Activated naive CD8-positive, alpha-beta T cell treated with anti-CD3 and anti-CD28 coated beads, Interleukin-2, amount 50 U/mL, for 16 hours (primary cell): ENCODE results near the gene CRYZL1.

Experiments used
- DNase-seq: peaks from one replicate; pipeline ENCODE4 v3.0.0-alpha.2; 2020; ENCODE audit warnings: low read depth, low spot score

The CRYZL1 gene

DNA sequence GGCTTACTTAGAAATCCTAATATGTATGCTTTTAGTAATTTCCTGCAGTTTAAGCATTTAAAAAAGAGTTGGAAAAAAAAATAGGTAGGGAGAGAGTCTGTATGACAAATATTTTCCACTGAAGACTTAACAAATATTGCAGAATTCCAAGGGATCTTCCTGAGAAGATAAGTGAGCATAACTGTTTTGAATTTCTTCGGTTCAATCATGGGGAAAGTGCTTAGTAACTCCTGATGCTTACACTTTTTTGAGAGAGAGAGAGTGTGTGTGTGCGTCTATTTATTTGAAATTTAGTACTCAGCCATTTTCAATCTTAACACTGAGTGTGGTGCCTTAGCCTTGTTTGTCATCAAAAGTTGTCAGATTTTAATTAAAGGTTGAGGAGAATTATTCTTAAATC, 80.2 kb downstream of the CRYZL1 start:
- DNase-seq, result no peak

- DNase-seq, result no peak
Measured at GRCh38 chr21:33560965-33561364, 80.6 kb downstream of the CRYZL1 start.

DNA sequence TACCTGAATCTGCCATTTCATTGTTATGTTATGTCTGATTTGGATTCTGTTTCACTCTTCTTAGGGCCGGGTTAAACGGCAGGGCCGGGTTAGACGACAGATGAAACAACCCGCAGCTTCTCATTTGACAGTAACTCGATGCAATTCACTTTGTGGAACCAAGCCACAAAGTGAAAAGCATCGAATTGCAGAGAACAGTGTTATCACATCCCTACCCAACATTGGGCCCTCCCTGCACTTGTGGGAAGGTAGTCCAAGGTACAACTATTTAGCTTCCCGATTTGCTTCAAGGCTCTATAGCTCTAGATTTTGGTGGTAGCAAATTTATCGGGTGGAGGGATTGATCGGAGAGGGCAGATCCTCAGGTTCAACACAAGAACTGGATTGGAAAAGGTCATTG, 81.7 kb downstream of the CRYZL1 start:
- DNase-seq, result no peak

DNA sequence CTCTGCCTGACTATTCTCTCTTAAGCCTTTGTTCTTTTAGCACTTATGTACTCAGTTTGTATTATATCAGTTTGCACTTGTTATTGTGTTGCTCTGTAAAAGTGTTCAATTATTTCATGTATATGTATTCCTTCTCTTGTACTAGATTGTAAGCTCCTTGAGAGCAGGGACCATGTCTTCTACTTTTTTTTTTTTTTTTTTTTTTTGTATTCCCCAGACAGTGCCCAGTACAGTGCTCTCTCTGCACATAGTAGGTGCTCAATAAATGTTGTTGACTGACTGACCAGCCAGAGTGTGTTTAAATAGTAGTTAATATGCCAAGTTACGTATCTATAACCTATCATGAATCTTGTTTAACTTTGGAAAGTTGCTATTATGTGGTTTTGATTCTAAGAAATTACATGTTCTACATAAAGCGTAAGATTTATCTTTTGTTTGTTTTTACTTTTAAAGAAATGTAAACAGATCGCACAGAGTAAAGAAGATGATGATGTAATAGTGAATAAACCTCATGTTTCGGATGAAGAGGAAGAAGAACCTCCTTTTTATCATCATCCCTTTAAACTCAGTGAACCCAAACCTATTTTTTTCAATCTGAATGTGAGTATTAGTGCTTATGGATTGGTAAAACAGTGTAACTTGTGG, 82.6 kb downstream of the CRYZL1 start:
- DNase-seq, result no peak

- no peak for DNase-seq
Measured at GRCh38 chr21:33557447-33557846, 84.1 kb downstream of the CRYZL1 start.

- no peak for DNase-seq
Measured at GRCh38 chr21:33554982-33555344, 86.6 kb downstream of the CRYZL1 start.

DNA sequence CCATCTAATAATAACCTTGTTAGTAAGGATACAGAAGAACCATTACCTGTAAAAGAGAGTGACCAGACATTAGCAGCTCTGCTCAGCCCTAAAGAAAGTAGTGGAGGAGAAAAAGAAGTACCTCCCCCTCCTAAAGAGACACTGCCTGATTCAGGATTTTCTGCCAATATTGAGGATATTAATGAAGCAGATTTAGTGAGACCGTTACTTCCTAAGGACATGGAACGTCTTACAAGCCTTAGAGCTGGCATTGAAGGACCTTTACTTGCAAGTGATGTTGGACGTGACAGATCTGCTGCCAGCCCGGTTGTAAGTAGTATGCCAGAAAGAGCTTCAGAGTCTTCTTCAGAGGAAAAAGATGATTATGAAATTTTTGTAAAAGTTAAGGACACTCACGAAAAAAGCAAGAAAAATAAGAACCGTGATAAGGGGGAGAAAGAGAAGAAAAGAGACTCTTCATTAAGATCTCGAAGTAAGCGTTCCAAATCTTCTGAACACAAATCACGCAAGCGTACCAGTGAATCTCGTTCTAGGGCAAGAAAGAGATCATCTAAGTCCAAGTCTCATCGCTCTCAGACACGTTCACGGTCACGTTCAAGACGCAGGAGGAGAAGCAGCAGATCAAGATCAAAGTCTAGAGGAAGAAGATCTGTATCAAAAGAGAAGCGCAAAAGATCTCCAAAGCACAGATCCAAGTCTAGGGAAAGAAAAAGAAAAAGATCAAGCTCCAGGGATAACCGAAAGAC, 87.1 kb downstream of the CRYZL1 start:
- no peak for DNase-seq

- no peak for DNase-seq
Measured at GRCh38 chr21:33552999-33553598, 88.4 kb downstream of the CRYZL1 start.

DNA sequence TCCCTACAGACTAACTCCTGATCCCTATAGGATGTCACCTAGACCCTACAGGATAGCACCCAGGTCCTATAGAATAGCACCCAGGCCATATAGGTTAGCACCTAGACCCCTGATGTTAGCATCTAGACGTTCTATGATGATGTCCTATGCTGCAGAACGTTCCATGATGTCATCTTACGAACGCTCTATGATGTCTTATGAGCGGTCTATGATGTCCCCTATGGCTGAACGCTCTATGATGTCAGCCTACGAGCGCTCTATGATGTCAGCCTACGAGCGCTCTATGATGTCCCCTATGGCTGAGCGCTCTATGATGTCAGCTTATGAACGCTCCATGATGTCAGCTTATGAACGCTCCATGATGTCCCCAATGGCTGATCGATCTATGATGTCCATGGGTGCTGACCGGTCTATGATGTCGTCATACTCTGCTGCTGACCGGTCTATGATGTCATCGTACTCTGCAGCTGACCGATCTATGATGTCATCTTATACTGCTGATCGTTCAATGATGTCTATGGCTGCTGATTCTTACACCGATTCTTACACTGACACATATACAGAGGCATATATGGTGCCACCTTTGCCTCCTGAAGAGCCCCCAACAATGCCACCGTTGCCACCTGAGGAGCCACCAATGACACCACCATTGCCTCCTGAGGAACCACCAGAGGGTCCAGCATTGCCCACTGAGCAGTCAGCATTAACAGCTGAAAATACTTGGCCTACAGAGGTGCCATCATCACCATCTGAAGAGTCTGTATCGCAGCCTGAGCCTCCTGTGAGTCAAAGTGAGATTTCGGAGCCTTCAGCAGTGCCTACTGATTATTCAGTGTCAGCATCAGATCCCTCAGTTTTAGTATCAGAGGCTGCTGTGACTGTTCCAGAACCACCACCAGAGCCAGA, 89.2 kb downstream of the CRYZL1 start:
- DNase-seq, result no peak

DNA sequence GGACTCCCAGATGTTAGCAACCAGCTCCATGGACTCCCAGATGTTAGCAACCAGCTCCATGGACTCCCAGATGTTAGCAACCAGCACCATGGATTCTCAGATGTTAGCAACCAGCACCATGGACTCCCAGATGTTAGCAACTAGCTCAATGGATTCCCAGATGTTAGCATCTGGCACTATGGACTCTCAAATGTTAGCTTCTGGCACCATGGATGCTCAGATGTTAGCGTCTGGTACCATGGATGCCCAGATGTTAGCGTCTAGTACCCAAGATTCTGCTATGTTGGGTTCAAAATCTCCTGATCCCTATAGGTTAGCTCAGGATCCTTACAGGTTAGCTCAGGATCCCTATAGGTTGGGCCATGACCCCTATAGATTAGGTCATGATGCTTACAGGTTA, 89.9 kb downstream of the CRYZL1 start:
- no peak for DNase-seq

- DNase-seq, result no peak
Measured at GRCh38 chr21:33550772-33551660, 90.5 kb downstream of the CRYZL1 start.

DNA sequence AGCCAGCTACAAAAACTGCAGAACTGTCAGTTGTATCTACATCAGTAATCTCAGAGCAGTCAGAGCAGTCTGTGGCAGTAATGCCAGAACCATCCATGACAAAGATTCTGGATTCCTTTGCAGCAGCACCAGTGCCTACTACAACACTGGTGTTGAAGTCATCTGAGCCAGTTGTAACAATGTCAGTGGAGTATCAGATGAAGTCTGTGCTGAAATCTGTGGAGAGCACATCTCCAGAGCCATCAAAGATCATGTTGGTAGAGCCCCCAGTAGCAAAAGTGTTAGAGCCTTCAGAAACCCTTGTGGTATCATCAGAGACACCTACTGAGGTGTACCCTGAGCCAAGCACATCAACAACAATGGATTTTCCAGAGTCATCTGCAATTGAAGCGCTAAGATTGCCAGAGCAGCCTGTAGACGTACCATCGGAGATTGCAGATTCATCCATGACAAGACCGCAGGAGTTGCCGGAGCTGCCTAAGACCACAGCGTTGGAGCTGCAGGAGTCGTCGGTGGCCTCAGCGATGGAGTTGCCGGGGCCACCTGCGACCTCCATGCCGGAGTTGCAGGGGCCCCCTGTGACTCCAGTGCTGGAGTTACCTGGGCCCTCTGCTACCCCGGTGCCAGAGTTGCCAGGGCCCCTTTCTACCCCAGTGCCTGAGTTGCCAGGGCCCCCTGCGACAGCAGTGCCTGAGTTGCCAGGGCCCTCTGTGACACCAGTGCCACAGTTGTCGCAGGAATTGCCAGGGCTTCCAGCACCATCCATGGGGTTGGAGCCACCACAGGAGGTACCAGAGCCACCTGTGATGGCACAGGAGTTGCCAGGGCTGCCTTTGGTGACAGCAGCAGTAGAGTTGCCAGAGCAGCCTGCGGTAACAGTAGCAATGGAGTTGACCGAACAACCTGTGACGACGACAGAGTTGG, 91.4 kb downstream of the CRYZL1 start:
- no peak for DNase-seq

- DNase-seq, result no peak
Measured at GRCh38 chr21:33546086-33546485, 95.5 kb downstream of the CRYZL1 start.

DNA sequence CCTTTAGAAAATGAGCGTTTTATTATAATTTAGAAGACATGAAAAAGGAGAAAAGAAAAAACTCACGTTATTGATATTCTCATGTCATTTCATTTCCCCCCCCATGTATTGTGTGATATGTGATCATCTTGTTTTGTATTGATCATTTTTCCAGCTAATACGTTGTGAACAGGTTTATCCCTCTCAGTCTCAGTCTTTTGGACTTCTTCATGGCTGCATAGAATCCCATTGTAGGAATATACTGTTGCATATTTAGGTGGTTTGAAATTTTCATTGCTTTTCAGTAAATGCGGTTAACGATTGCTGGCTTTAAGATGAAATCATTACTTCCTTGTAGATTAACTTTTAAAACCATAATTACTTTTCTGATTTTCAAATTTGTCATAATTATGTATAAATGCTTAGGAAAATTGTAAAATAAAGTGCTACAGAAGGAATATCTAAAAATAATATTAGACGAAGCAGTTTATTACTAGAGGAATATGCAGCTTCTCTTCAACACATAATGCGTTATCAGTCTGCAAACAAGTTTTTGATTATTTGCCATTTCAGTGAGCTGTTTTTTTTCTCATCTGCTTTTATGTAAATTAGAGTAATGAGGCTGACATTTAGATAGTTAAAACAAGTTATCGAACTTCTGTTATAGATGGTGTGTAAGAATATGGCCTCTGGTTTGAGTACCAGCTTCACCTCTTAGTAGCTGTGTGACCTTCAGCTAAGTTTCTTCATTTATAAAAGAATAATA, 96.9 kb downstream of the CRYZL1 start:
- DNase-seq, result no peak

GRCh38 chr21:33543505-33544129, 97.9 kb downstream of the CRYZL1 start:
- peak; percentile 24 for DNase-seq

DNA sequence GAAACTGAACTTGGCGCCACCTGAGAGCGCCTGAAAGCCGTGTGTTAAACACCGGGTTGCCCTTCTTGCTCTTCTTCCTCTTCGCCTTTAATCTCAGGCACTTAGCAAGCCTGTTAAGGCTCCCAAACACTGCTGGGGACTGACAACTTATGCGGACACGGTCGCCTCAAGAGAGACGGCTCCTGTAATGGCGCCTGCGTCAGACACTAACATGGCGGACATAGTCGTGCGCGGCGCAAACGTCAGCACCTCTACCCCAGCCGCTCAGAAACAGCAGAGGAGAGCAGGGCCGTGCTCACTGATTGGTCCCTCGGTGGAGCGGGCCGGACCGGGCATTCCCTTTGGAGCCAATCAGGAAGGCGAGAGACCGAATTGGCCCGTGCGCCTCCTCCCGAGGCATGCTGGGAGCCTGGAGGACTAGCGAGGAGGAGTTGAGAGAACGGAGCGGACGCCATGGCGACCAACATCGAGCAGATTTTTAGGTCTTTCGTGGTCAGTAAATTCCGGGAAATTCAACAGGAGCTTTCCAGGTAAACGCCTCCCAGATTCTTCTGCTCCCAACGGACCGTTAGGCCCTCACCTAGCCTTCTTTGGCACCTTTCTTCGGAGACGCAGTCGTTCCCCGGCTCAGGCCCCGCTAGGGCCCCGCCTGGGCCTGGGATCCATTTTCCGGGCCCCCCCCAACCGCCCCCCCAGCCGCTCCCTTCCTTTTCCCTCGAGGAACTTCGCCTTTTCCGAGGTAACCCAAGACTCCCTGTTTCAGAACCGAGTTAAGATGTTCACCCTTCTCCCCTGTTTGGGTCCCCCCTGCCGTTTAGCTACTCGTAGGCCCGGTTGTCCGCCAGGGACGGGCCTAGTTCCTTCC, 98.7 kb downstream of the CRYZL1 start, which contains the start of gene SON:
TSS of gene SON (plus strand) at position 399 of the 865 bp plus-strand sequence. CDS start at position 454, 55 bp downstream.
- DNase-seq, result peak; percentile 94

GRCh38 chr21:33541756-33542639, 99.5 kb downstream of the CRYZL1 start, which contains the start of gene GART:
Gene GART (minus strand): TSS chr21:33542117. CDS start chr21:33539315, 2,802 bp downstream.
- DNase-seq, result peak; percentile 65
